Stimulated activated CD4-positive, alpha-beta T cell treated with anti-CD3 and anti-CD28 coated beads, Interleukin-1b, Interleukin-23, amount 100 ng/mL, for 48 hours (primary cell): ENCODE data around the gene SST.

Experiments used
- DNase-seq: peaks from one replicate; pipeline ENCODE4 v3.0.0-alpha.2; 2020

The SST gene

DNA sequence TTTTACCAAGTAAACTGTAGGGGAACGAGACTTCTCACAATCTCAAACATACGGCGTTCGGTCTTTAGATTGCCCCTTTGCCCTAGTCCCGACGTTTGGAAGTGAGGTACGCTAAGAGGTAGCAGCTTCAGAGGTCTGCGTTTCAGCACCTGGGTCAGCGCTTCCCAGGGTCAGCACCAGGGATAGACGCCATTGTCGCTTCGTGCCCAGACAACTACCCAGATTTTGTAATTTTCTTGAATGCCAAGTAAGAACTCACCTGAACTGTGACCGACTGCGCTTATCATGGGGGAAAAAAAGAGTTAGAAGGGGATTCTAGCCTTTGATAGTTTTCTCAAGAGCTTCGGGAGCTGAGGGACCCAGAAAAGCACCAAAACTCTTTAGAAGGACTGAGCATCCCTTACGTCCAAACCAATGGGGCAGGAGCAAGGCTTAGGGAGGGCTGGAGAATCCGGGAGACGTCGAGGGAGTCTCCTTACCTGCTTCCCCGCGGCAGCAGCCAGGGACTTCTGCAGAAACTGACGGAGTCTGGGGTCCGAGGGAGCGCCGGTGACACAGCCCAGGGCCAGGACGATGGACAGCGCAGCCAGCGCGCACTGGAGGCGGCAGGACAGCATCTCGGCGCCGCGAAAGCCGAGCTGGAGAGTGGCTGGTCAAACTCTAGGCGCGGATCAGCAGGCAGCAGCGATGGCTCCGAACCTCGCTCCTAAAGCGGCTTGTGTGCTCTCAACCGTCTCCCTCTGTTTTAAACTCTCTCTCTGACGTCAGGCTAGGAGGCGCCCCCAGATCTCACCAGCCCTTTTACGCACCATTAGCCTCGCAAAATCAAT lies at the start of gene SST:
TSS of gene SST (minus strand) at position 720 of the 830 bp plus-strand sequence. CDS start at position 617, 103 bp downstream.
- peak; percentile 13 for DNase-seq

- DNase-seq = no peak
These were observed 49.6 kb upstream of the SST start for GRCh38 chr3:187719628-187720336.

GRCh38 chr3:187718802-187719201 lies 48.6 kb upstream of the SST start:
- DNase-seq = no peak

DNA sequence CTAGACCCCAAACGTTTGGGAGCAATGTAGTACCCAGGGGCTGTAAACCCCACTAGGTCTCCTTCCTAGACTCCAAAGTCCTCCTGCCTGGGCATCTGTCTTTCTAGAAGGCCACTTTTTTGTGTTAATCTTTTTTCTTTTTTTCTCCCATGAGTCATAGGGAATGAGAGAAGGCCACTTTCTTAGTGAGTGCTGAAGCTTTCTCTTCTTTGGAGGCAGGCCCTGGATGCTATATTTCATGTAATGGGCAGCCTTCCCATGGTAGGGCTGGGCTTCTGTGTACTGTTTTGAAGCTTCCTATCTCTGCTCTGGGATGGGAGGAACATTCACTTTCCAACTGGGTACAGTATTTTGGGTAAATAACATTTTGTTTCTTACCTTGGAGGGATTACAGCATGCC lies 47.4 kb upstream of the SST start:
- no peak for DNase-seq

- peak; percentile 74 for DNase-seq
These were observed 44.3 kb upstream of the SST start for GRCh38 chr3:187714404-187714979.

GRCh38 chr3:187713504-187713903 lies 43.3 kb upstream of the SST start:
- no peak for DNase-seq

GRCh38 chr3:187709155-187709554 lies 39.0 kb upstream of the SST start:
- DNase-seq = no peak

GRCh38 chr3:187708696-187709095 lies 38.5 kb upstream of the SST start:
- no peak for DNase-seq

- no peak for DNase-seq
These were observed 36.8 kb upstream of the SST start for GRCh38 chr3:187706971-187707370.

GRCh38 chr3:187705164-187705563 lies 35.0 kb upstream of the SST start:
- DNase-seq = no peak

- no peak for DNase-seq
These were observed 32.4 kb upstream of the SST start, which contains the start of gene RTP2 for GRCh38 chr3:187702507-187703033. Gene RTP2, minus strand, starts transcription at chr3:187702557. Its CDS starts 429 bp downstream, at chr3:187702128.

GRCh38 chr3:187700249-187700648 lies 30.1 kb upstream of the SST start:
- DNase-seq = no peak

GRCh38 chr3:187698499-187699399 lies 28.6 kb upstream of the SST start:
- no peak for DNase-seq

GRCh38 chr3:187696021-187696420 lies 25.8 kb upstream of the SST start:
- DNase-seq = no peak

DNA sequence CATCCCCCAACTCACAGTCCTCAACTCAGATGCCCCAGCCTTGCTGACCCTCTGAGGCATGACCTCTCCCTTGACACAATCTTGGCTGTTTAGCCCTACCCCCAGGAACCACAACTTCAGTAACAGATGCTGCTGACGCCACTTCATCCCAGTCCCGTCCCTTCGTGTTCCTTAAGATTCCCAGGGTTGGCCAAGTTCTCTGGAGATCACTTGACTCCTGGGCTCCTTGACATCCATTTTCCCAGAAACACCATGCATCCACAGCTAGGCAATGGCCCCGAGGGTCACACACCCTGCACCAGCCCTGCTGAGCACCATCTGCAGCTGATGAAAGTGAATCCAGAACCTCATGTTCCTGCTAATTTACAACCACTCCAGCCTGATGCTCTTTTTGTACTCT lies 25.3 kb upstream of the SST start:
- DNase-seq = no peak

DNA sequence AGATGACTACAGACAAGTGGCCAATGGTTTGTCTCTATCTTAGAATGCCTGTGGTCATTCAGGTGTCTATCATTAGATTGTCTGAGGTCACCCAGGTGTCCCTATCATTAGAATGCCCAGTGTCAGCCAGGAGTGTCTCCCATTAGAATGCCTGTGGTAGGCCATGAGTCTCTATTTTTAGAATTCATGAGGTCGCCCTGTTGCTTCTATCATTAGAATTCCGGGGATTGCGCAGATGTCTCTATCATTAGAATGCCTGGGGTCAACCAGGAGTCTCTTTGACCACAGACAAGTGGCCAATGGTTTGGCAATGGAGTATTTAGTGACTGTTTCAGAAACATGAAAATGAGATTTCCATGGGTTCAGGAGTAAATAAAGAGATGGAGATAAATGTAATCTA lies 24.6 kb upstream of the SST start:
- DNase-seq = no peak

- no peak for DNase-seq
These were observed 23.2 kb upstream of the SST start for GRCh38 chr3:187693431-187693830.

DNA sequence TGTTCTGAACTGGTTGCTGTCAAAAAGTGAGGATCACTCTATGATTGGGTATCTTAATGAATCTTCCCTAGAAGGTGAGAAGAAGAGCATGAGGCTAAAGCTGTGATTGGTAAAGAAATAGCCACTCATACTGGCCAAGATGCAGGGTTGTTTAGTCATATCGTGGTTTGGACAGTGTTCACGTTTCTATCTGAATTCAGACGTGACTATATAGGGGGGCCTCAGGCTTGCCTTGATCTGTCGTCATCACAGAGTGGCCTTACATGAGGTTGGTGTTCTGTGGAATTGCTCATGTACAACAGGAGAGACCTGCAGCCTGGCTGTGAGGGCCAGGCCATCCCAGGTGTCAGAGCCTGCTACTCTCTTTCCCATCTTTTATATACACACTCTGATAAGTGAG lies 19.8 kb upstream of the SST start:
- no peak for DNase-seq

GRCh38 chr3:187686621-187687273 lies 16.6 kb upstream of the SST start:
- DNase-seq = no peak

DNA sequence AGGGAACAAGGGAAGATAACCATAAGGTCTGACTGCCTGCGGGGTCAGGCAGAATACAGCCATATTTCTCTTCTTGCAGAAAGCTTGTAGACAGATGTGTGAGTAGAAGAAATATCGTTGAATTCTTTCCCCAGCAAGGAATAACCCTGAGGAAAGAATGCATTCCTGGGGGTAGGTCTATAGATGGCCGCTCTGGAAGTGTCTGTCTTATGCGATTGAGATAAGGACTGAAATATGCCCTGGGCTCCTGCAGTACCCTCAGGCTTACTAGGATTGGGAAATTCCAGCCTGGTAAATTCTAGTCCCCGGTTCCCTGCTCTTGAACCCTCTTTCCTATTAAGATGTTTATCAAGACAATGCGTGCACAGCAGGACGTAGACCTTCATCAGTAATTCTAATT lies 15.8 kb upstream of the SST start:
- no peak for DNase-seq

- no peak for DNase-seq
These were observed 14.7 kb upstream of the SST start for GRCh38 chr3:187684880-187685279.

DNA sequence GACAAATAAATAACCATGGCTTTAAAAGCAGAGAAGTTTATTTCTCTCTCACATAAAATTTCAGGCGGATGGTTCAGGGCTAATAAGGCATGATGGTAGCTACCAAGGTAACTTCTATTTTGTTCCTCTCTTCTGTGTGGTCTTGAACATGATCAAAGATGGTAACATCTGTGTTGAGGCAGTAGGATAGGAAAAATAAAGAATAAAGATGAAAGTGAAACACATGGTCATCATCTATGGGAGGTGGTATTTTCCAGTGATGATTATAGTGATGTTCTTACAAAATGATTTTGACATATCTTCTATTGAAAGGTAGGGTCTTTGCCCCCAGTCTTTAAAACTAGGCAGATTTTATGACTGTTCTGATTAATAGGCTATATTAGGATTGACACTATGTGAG lies 14.2 kb upstream of the SST start:
- no peak for DNase-seq
